ENCODE measurements around the gene NBEAL2.

DNA sequence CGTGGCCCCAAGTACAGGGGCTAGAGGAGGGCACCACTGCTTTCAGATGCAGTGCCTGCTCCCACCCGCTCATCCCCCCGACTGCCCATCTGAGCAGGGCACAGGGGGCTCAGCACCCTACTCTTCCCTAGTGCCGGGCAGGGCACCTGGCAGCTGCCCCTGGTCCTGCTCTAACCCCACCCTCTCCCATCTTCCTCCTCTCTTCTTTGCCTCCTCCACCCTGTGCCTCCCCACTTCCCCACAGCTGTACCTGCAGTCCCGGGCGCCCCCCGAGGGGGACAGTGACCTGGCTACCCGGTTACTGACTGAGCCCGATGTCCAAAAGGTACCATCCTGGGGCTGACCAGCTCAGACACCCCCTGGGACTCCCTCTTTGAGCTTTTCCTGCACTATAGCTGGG, 12.8 kb downstream of the NBEAL2 start:
- no peak for TF ChIP-seq EZH2 (IDR thresholded peaks at IDR 0.05; ENCODE audit: borderline replicate concordance, low read length)
- TF ChIP-seq, protein P1, sequence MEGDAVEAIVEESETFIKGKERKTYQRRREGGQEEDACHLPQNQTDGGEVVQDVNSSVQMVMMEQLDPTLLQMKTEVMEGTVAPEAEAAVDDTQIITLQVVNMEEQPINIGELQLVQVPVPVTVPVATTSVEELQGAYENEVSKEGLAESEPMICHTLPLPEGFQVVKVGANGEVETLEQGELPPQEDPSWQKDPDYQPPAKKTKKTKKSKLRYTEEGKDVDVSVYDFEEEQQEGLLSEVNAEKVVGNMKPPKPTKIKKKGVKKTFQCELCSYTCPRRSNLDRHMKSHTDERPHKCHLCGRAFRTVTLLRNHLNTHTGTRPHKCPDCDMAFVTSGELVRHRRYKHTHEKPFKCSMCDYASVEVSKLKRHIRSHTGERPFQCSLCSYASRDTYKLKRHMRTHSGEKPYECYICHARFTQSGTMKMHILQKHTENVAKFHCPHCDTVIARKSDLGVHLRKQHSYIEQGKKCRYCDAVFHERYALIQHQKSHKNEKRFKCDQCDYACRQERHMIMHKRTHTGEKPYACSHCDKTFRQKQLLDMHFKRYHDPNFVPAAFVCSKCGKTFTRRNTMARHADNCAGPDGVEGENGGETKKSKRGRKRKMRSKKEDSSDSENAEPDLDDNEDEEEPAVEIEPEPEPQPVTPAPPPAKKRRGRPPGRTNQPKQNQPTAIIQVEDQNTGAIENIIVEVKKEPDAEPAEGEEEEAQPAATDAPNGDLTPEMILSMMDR (IDR thresholded peaks at IDR 0.05; ENCODE audit: low read length), result no peak
